Stomach (tissue), 9 donors: ENCODE results near the gene BCL6. TPM values are rescaled to one million over a fixed set of nuclear protein-coding genes. Genes with fewer than 3 reads are reported as not detected.

ENCODE experiments used
- DNase-seq, 2 donors: peaks; one replicate each; pipeline versions ENCODE4 v3.0.0 to v3.0.0-alpha.2; 2013 to 2019
- H3K27ac ChIP-seq, 5 donors: fragments of 200-600 bp in 4 of 5; sonication (generic) in 4 of 5; one replicate each; pipeline ENCODE4 v1.5.1; 2013 to 2019; ENCODE audit warnings: mild to moderate bottlenecking in 1 of 5, moderate library complexity in 1 of 5
- H3K27me3 ChIP-seq, 3 donors: fragments of 200-600 bp; sonication (generic); one replicate each; pipeline ENCODE4 v1.5.1; 2017 to 2019; ENCODE audit warnings: mixed run types in 1 of 3
- H3K36me3 ChIP-seq, 4 donors: fragments of 200-600 bp; sonication (generic); 1 replicate in 3 of 4; 2 replicates in 1 of 4; pipeline ENCODE4 v1.5.1; 2016 to 2019
- H3K4me1 ChIP-seq, 4 donors: fragments of 200-600 bp; sonication (generic); one replicate each; pipeline ENCODE4 v1.5.1; 2016 to 2019
- H3K4me3 ChIP-seq, 4 donors: fragments of 200-600 bp; sonication (generic) in 3 of 4; one replicate each; pipeline ENCODE4 v1.5.1; 2016 to 2019; ENCODE audit warnings: mild to moderate bottlenecking in 1 of 4
- H3K9me3 ChIP-seq, 4 donors: fragments of 200-600 bp; sonication (generic); one replicate each; pipeline ENCODE4 v1.5.1; 2016 to 2019
- EP300 ChIP-seq: sonication (generic); formaldehyde crosslinking; IDR thresholded peaks from one replicate; pipeline ENCODE4 v1.6.1; 2017; ENCODE audit warnings: antibody characterized with exemption
- POLR2A ChIP-seq, 4 donors: fragments of 450-650 bp; IDR thresholded peaks; one replicate each; pipeline ENCODE4 v1.6.1; 2016; ENCODE audit warnings: antibody characterized with exemption in 4 of 4, control low read depth in 2 of 4, mild to moderate bottlenecking in 1 of 4, moderate library complexity in 1 of 4
- POLR2AphosphoS5 ChIP-seq, 3 donors: sonication (generic); formaldehyde crosslinking; IDR thresholded peaks; one replicate each; pipeline ENCODE4 v1.6.1; 2016; ENCODE audit warnings: antibody characterized with exemption in 3 of 3
- WGBS, 5 donors: extraction: QIAGEN DNeasy Blood & Tissue Kit in 3 of 5; methylation state at CpG; one replicate each; pipeline versions ENCODE4 v1.1.5 to v1.1.7; 2013 to 2018; 5-methylcytosine and 5-hydroxymethylcytosine counted together
- intact Hi-C: fragments of 100-400 bp; cut with DNase I; formaldehyde crosslinking; loops from one replicate; pipeline ENCODE4 v1.15.1; 2023; ENCODE audit warnings: low total_unique reads
- polyA plus RNA-seq, 3 donors: library from polyadenylated mRNA; stranded (reverse); fragments of 200-250 nt; gene quantifications; one replicate each; pipeline ENCODE4 v1.2.3, GENCODE V29; 2013
- total RNA-seq, 5 donors: library from RNA; depleted of rRNA; stranded (reverse); fragments of >200 nt; gene quantifications; one replicate each; pipeline versions ENCODE4 v1.1.0 to v1.2.3, GENCODE V29; 2014 to 2016
- TF ChIP-seq, protein P1 (sequence below), 7 experiments: fragments of 450-650 bp in 4 of 7; fragments of 200-600 bp in 3 of 7; sonication (generic) in 3 of 7; IDR thresholded peaks; one replicate each; pipeline ENCODE4 v1.5.1; 2016 to 2019; ENCODE audit warnings: antibody characterized with exemption in 7 of 7, control low read depth in 2 of 7, mild to moderate bottlenecking in 1 of 7
- donor health status: healthy with polysubstance abuse.
- donor health status: Bipolar disorder and iron deficiency.
- donor health status: healthy.

The BCL6 gene
- total and polyA plus RNA-seq, 8 donors: 11.1 to 112 (median 37.7) TPM

DNA sequence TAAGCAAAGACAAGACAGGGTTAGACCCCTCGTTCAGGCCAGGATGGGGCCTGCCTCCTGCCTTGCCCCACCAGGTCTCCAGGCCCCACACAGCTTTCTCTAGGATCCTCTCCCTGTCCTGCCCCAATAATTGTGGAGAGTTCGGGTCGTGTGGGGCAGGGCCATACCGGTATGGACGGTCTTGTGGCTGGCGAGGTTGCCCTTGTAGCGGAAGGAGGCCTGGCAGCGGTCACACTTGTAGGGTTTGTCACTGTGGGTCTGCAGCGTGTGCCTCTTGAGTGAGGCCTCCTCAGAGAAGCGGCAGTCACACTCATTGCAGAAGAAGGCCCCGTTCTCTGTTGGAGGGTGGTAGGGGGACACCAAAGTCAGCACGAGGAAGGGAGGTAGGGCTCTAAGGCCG lies 18.7 kb downstream of the BCL6 start:
- Histone ChIP-seq H3K4me3 (no peak overlapping the region), H3K27me3 (no peaks in the 10 kb centered on the region), H3K4me1 (no peaks in the 10 kb centered on the region), H3K36me3 (peaks cover 95 to 100% (median 100%) of the 10 kb centered on the region in 4 donors), H3K27ac (no peak overlapping the region), H3K9me3 (no peaks in the 10 kb centered on the region)
- TF ChIP-seq POLR2A (IDR thresholded peaks at IDR 0.05) (no peak), EP300 (no peak), POLR2AphosphoS5 (IDR thresholded peaks at IDR 0.05) (no peak)
- TF ChIP-seq, protein P1, sequence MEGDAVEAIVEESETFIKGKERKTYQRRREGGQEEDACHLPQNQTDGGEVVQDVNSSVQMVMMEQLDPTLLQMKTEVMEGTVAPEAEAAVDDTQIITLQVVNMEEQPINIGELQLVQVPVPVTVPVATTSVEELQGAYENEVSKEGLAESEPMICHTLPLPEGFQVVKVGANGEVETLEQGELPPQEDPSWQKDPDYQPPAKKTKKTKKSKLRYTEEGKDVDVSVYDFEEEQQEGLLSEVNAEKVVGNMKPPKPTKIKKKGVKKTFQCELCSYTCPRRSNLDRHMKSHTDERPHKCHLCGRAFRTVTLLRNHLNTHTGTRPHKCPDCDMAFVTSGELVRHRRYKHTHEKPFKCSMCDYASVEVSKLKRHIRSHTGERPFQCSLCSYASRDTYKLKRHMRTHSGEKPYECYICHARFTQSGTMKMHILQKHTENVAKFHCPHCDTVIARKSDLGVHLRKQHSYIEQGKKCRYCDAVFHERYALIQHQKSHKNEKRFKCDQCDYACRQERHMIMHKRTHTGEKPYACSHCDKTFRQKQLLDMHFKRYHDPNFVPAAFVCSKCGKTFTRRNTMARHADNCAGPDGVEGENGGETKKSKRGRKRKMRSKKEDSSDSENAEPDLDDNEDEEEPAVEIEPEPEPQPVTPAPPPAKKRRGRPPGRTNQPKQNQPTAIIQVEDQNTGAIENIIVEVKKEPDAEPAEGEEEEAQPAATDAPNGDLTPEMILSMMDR (IDR thresholded peaks at IDR 0.05): no peak
- 94 to 96% (median 94%) methylated on average over 13 of the region's 13 CpGs for WGBS, 5 donors
- no peak for DNase-seq
- intact Hi-C loops: no loop called here

DNA sequence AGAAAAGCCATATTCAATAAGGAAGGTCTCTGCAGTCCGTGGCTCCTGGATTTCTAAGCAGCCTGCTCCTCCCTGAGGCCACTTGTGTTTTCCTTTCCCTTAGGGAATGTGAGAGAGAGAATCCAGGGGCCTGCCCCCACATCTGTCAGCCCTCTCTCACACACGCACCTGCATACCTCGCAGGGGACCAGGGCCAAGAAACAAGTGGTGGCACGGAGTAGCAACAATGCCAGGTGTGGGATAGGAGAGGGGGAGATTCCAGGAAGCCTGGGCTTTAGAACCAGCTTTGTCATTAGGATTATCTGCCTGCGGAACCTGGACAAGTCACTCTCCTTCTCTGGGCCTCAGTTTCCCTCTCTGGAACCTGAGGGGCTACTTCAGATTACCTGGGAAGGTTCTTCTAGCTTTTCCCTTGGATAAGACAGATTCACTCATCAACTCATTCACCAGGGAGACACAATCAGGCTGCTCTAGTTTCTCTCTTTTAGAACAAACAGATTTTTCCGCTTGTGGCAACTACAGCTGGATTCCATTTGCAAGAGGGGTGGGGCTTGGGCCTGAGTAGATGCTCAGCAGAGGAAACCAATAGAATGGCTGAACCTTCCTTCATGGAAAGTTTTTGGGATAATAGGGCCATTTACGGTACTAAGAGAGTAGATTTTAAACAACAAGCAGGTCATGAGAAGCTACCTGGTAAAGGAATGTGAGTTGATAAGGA lies 19.5 kb downstream of the BCL6 start:
- Histone ChIP-seq H3K36me3 (peaks cover 93 to 100% (median 100%) of the 10 kb centered on the region in 4 donors), H3K27ac (no peak overlapping the region), H3K9me3 (no peaks in the 10 kb centered on the region), H3K4me1 (peaks cover 0 to 5% (median under 1%) of the 10 kb centered on the region in 4 donors), H3K27me3 (no peaks in the 10 kb centered on the region), H3K4me3 (no peak overlapping the region)
- intact Hi-C loops: no loop called here
- DNase-seq: no peak
- 82 to 92% (median 87%) methylated on average over 7 of the region's 7 CpGs for WGBS, 5 donors
- no peak for TF ChIP-seq EP300
- TF ChIP-seq POLR2A (IDR thresholded peaks at IDR 0.05): no peak
- TF ChIP-seq, protein P1 (IDR thresholded peaks at IDR 0.05): no peak
- no peak for TF ChIP-seq POLR2AphosphoS5 (IDR thresholded peaks at IDR 0.05)

DNA sequence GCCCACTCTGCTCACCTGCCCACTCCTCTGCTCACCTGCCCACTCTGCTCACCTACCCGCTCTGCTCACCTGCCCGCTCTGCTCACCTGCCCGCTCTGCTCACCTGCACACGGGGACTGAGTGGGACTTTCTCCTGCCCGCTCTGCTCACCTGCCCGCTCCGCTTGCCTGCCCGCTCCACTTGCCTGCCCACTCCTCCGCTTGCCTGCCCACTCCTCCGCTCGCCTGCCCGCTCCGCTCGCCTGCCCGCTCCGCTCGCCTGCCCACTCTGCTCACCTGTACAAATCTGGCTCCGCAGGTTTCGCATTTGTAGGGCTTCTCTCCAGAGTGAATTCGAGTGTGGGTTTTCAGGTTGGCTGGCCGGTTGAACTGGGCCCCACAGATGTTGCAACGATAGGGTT lies 20.0 kb downstream of the BCL6 start:
- Histone ChIP-seq H3K36me3 (peaks cover 89 to 100% (median 98%) of the 10 kb centered on the region in 4 donors), H3K4me1 (peaks cover 0 to 11% (median 4%) of the 10 kb centered on the region in 4 donors), H3K9me3 (no peaks in the 10 kb centered on the region), H3K27me3 (no peaks in the 10 kb centered on the region), H3K27ac (no peak overlapping the region), H3K4me3 (no peak overlapping the region)
- intact Hi-C loops: no loop called here
- 91 to 97% (median 92%) methylated on average over 22 of the region's 22 CpGs for WGBS, 5 donors
- TF ChIP-seq, protein P1 (IDR thresholded peaks at IDR 0.05): no peak
- no peak for TF ChIP-seq POLR2A (IDR thresholded peaks at IDR 0.05)
- TF ChIP-seq EP300: no peak
- no peak for TF ChIP-seq POLR2AphosphoS5 (IDR thresholded peaks at IDR 0.05)
- DNase-seq: no peak

DNA sequence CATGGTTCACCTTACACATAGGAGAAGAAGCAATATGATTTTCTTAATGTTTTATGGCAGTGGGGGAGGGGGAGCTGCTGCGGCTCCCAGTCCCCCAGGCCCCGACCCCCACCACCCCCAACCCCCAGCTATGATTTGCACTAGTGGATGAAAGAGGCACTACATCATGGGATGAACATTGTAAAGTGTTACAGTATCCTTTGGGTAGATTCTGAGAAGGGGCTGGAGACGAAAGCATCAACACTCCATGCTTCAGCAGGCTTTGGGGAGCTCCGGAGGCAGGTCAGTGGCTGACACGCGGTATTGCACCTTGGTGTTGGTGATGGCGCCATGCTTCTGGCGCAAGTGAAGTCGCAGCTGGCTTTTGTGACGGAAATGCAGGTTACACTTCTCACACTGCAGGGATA lies 23.1 kb downstream of the BCL6 start:
- TF ChIP-seq POLR2AphosphoS5 (IDR thresholded peaks at IDR 0.05) (no peak), POLR2A (IDR thresholded peaks at IDR 0.05) (no peak), EP300 (no peak)
- TF ChIP-seq, protein P1 (IDR thresholded peaks at IDR 0.05): no peak
- peaks cover 0 to 20% (median 8%) of the 10 kb centered on the region in 4 donors for H3K4me1 ChIP-seq
- DNase-seq: no peak
- H3K4me3 ChIP-seq: no peak overlapping the region
- intact Hi-C loops: no loop called here
- no peaks in the 10 kb centered on the region for H3K9me3 ChIP-seq
- 87 to 95% (median 92%) methylated on average over 10 of the region's 10 CpGs for WGBS, 5 donors
- H3K36me3 ChIP-seq: peaks cover 59 to 71% (median 68%) of the 10 kb centered on the region in 4 donors
- no peak overlapping the region for H3K27ac ChIP-seq
- H3K27me3 ChIP-seq: no peaks in the 10 kb centered on the region
